H1 (cell line): Measurements from ENCODE around the gene WHAMM. TPM values are rescaled to one million over a fixed set of nuclear protein-coding genes. Genes with fewer than 3 reads are reported as not detected.

Experiments
- CTCF ChIA-PET: fragments of 300-600 bp; sonication (Branson Sonifier 250); formaldehyde crosslinking; loops from one replicate; lab custom pipeline; 2021; ENCODE audit not compliant: partially characterized antibody; lab: Charles Lee
- POLR2A ChIA-PET: fragments of 300-600 bp; sonication (Branson Sonifier 250); formaldehyde crosslinking; loops from one replicate; lab custom pipeline; 2021; ENCODE audit warnings: inconsistent platforms; ENCODE audit not compliant: partially characterized antibody; lab: Charles Lee
- DNase-seq, 2 experiments: peaks; one replicate each; pipeline versions ENCODE4 v3.0.0 to v3.0.0-alpha.2; 2010 to 2022; ENCODE audit warnings: low spot score in 2 of 2, low read depth in 1 of 2, mixed read lengths in 1 of 2
- FAIRE-seq: peaks from 2 replicates; lab custom pipeline; 2011; peaks lifted over from hg19 to GRCh38; lab: Jason Lieb, UNC
- H2AFZ ChIP-seq: 2 replicates; pipeline ENCODE4 v1.8.1; 2012; ENCODE audit warnings: low read length, inconsistent platforms
- H2AK5ac ChIP-seq: 2 replicates; pipeline ENCODE4 v1.6.1; 2013; ENCODE audit warnings: low read depth, low read length
- H2BK120ac ChIP-seq: replicated peaks from 2 replicates; pipeline ENCODE3; 2013; ENCODE audit warnings: low read depth, low read length, inconsistent platforms
- H2BK12ac ChIP-seq: 2 replicates; pipeline ENCODE4 v1.6.1; 2013; ENCODE audit warnings: low read depth, low read length
- H2BK15ac ChIP-seq: 2 replicates; pipeline ENCODE4 v1.6.1; 2013; ENCODE audit warnings: low read length
- H2BK20ac ChIP-seq: 2 replicates; pipeline ENCODE4 v1.6.1; 2013; ENCODE audit warnings: low read length
- H2BK5ac ChIP-seq: 2 replicates; pipeline ENCODE4 v1.6.1; 2013; ENCODE audit warnings: low read depth, low read length
- H3K14ac ChIP-seq: 2 replicates; pipeline ENCODE4 v1.6.1; 2013; ENCODE audit warnings: inconsistent platforms; ENCODE audit not compliant: insufficient read length
- H3K18ac ChIP-seq: 2 replicates; pipeline ENCODE4 v1.6.1; 2013; ENCODE audit warnings: low read length; ENCODE audit errors: extremely low read depth
- H3K23ac ChIP-seq: 2 replicates; pipeline ENCODE4 v1.6.1; 2013; ENCODE audit warnings: inconsistent platforms; ENCODE audit not compliant: insufficient read length
- H3K23me2 ChIP-seq: 2 replicates; pipeline ENCODE4 v1.6.1; 2013; ENCODE audit warnings: low read depth, low read length
- H3K27ac ChIP-seq: 2 replicates; pipeline ENCODE4 v1.6.1; 2011; ENCODE audit warnings: low read depth, low read length, inconsistent platforms
- H3K27me3 ChIP-seq, 4 experiments: replicated peaks in 1 of 4; 1 replicate in 1 of 4; 2 replicates in 3 of 4; pipeline versions ENCODE4 v1.6.1 to v1.8.1; 2011 to 2013; ENCODE audit warnings: low read length in 3 of 4, mild to moderate bottlenecking in 3 of 4, inconsistent platforms in 2 of 4, mixed read lengths in 2 of 4, moderate library complexity in 1 of 4; ENCODE audit not compliant: control insufficient read depth in 3 of 4, insufficient read depth in 3 of 4; ENCODE audit errors: extremely low read depth in 1 of 4
- H3K36me3 ChIP-seq, 4 experiments: 2 replicates each; pipeline versions ENCODE4 v1.6.1 to v1.8.1; 2011 to 2013; ENCODE audit warnings: mild to moderate bottlenecking in 4 of 4, low read length in 3 of 4, moderate library complexity in 2 of 4, control low read depth in 1 of 4, inconsistent platforms in 1 of 4; ENCODE audit not compliant: insufficient read depth in 4 of 4, control insufficient read depth in 2 of 4
- H3K4ac ChIP-seq: replicated peaks from 2 replicates; pipeline ENCODE3; 2013; ENCODE audit warnings: low read length, low read depth, mixed read lengths, inconsistent platforms; ENCODE audit not compliant: insufficient read length
- H3K4me1 ChIP-seq, 4 experiments: replicated peaks in 1 of 4; 1 replicate in 1 of 4; 2 replicates in 3 of 4; pipeline versions ENCODE4 v1.6.1 to v1.8.1; 2011 to 2013; ENCODE audit warnings: low read length in 3 of 4, inconsistent platforms in 2 of 4, mixed read lengths in 1 of 4; ENCODE audit not compliant: insufficient read depth in 4 of 4, control insufficient read depth in 3 of 4
- H3K4me2 ChIP-seq, 2 experiments: 2 replicates each; pipeline versions ENCODE4 v1.6.1 to v1.8.1; 2011 to 2013; ENCODE audit warnings: low read depth in 2 of 2, low read length in 2 of 2, control low read depth in 1 of 2, inconsistent platforms in 1 of 2, mild to moderate bottlenecking in 1 of 2; ENCODE audit not compliant: insufficient read depth in 1 of 2
- H3K4me3 ChIP-seq, 4 experiments: fragments of 200-600, 300-600 bp in 1 of 4; sonication (generic), shearing (Covaris generic), sonication (Bioruptor Twin) in 1 of 4; 2 replicates each; pipeline versions ENCODE4 v1.5.1 to v1.8.1; 2011 to 2016; ENCODE audit warnings: low read length in 4 of 4, low read depth in 3 of 4, control low read depth in 2 of 4, inconsistent platforms in 2 of 4, mild to moderate bottlenecking in 2 of 4, mixed read lengths in 1 of 4, moderate library complexity in 1 of 4; ENCODE audit not compliant: insufficient read depth in 2 of 4; ENCODE audit errors: extremely low read depth in 1 of 4
- H3K56ac ChIP-seq: replicated peaks from 2 replicates; pipeline ENCODE3; 2013; ENCODE audit warnings: low read depth, mild to moderate bottlenecking, mixed read lengths, low read length, inconsistent platforms; ENCODE audit not compliant: insufficient read length
- H3K79me1 ChIP-seq: 2 replicates; pipeline ENCODE4 v1.6.1; 2013; ENCODE audit warnings: low read depth, low read length, control low read depth
- H3K79me2 ChIP-seq, 2 experiments: 2 replicates each; pipeline versions ENCODE4 v1.6.1 to v1.8.1; 2012 to 2013; ENCODE audit warnings: low read length in 2 of 2, mild to moderate bottlenecking in 2 of 2, inconsistent platforms in 1 of 2; ENCODE audit not compliant: insufficient read depth in 2 of 2, control insufficient read depth in 1 of 2
- H3K9ac ChIP-seq, 4 experiments: replicated peaks in 1 of 4; 1 replicate in 1 of 4; 2 replicates in 3 of 4; pipeline versions ENCODE4 v1.6.1 to v1.8.1; 2011 to 2013; ENCODE audit warnings: low read depth in 3 of 4, low read length in 3 of 4, control low read depth in 2 of 4, mild to moderate bottlenecking in 2 of 4, moderate library complexity in 2 of 4, inconsistent platforms in 1 of 4; ENCODE audit errors: extremely low read depth in 1 of 4
- H3K9me3 ChIP-seq, 2 experiments: 2 replicates each; pipeline versions ENCODE4 v1.6.1 to v1.8.1; 2012 to 2013; ENCODE audit warnings: mild to moderate bottlenecking in 2 of 2, moderate library complexity in 2 of 2, control low read depth in 1 of 2, inconsistent platforms in 1 of 2, low read depth in 1 of 2, low read length in 1 of 2, mixed read lengths in 1 of 2; ENCODE audit not compliant: insufficient read depth in 2 of 2
- H4K20me1 ChIP-seq, 2 experiments: replicated peaks in 1 of 2; 2 replicates each; pipeline versions ENCODE3 to v1.8.1; 2011 to 2013; ENCODE audit warnings: inconsistent platforms in 2 of 2, low read length in 2 of 2, mild to moderate bottlenecking in 1 of 2; ENCODE audit not compliant: insufficient read depth in 2 of 2, control insufficient read depth in 1 of 2
- H4K5ac ChIP-seq: 2 replicates; pipeline ENCODE4 v1.6.1; 2013; ENCODE audit warnings: low read length, low read depth, mixed read lengths, inconsistent platforms; ENCODE audit not compliant: insufficient read length
- H4K8ac ChIP-seq: 2 replicates; pipeline ENCODE4 v1.8.0; 2013; ENCODE audit warnings: mild to moderate bottlenecking, moderate library complexity, low read length, inconsistent platforms; ENCODE audit not compliant: insufficient read depth; ENCODE audit errors: extremely low read depth
- H4K91ac ChIP-seq: replicated peaks from 2 replicates; pipeline ENCODE3; 2013; ENCODE audit warnings: low read length, mixed read lengths, inconsistent platforms; ENCODE audit not compliant: insufficient read length
- BRCA1 ChIP-seq: IDR thresholded peaks from 2 replicates; pipeline ENCODE4 v1.6.1; 2012; ENCODE audit warnings: low read depth, low read length, improper control_type of control experiment
- CBX5 ChIP-seq: fragments of 300-800, 300-1000 bp; sonication (generic); IDR thresholded peaks from 2 replicates; pipeline ENCODE4 v1.7.1; 2016; ENCODE audit warnings: antibody characterized with exemption, low read length, low read depth
- CBX8 ChIP-seq: fragments of 300-800, 300-1000 bp; sonication (generic); IDR thresholded peaks from 2 replicates; pipeline ENCODE4 v1.7.1; 2016; ENCODE audit warnings: low read depth, low read length, borderline replicate concordance
- CEBPB ChIP-seq: IDR thresholded peaks from 2 replicates; pipeline ENCODE4 v1.6.1; 2012; ENCODE audit warnings: low read depth, low read length
- CHD2 ChIP-seq: IDR thresholded peaks from 2 replicates; pipeline ENCODE4 v1.6.1; 2012; ENCODE audit warnings: low read length, improper control_type of control experiment
- CREB1 ChIP-seq: IDR thresholded peaks from 2 replicates; pipeline ENCODE4 v1.6.1; 2012; ENCODE audit warnings: inconsistent platforms
- EGR1 ChIP-seq: IDR thresholded peaks from 2 replicates; pipeline ENCODE4 v1.6.1; 2011; ENCODE audit warnings: low read depth, low read length, borderline replicate concordance
- FOSL1 ChIP-seq: IDR thresholded peaks from 2 replicates; pipeline ENCODE4 v1.6.1; 2011; ENCODE audit warnings: mild to moderate bottlenecking, low read depth, low read length, moderate library complexity; ENCODE audit not compliant: insufficient read depth
- KDM4A ChIP-seq: IDR thresholded peaks from one replicate; pipeline ENCODE4 v1.7.1; 2012; ENCODE audit warnings: low read depth, mild to moderate bottlenecking, moderate library complexity, low read length, inconsistent platforms; ENCODE audit not compliant: severe bottlenecking
- MAX ChIP-seq: IDR thresholded peaks from 2 replicates; pipeline ENCODE4 v1.6.1; 2012; ENCODE audit warnings: inconsistent platforms
- PHF8 ChIP-seq: fragments of 200-600 bp; sonication (generic); conservative IDR thresholded peaks from 2 replicates; pipeline ENCODE4 v1.7.1; 2012; ENCODE audit warnings: low read depth, mild to moderate bottlenecking, inconsistent platforms, low read length, moderate library complexity
- SIN3A ChIP-seq, 2 experiments: IDR thresholded peaks in 1 of 2; conservative IDR thresholded peaks in 1 of 2; 2 replicates each; pipeline ENCODE4 v1.6.1; 2011 to 2012; ENCODE audit warnings: low read length in 2 of 2, improper control_type of control experiment in 1 of 2, low read depth in 1 of 2, mild to moderate bottlenecking in 1 of 2
- SP4 ChIP-seq: IDR thresholded peaks from 2 replicates; pipeline ENCODE4 v1.6.1; 2012; ENCODE audit warnings: low read length, inconsistent platforms
- USF2 ChIP-seq: IDR thresholded peaks from 2 replicates; pipeline ENCODE4 v1.6.1; 2011; ENCODE audit warnings: low read length, improper control_type of control experiment
- WGBS, 2 experiments: shearing (Covaris generic) in 1 of 2; methylation state at CpG; one replicate each; pipeline versions ENCODE4 v1.1.6 to v1.1.7; 2013 to 2015; ENCODE audit warnings: low lambda C conversion rate in 2 of 2, mixed read lengths in 2 of 2, inconsistent platforms in 1 of 2, low coverage in 1 of 2, missing lambda C conversion rate in 1 of 2; ENCODE audit not compliant: insufficient replicate concordance in 2 of 2, insufficient coverage in 1 of 2, insufficient read length in 1 of 2; ENCODE audit errors: extremely low coverage in 1 of 2, missing lambda C conversion rate in 1 of 2; 5-methylcytosine and 5-hydroxymethylcytosine counted together
- polyA plus RNA-seq, 7 experiments: library from polyadenylated mRNA; depleted of rRNA in 3 of 7; stranded (reverse) in 5 of 7; unstranded in 2 of 7; fragments of >200 nt in 5 of 7; fragments of 200-250 nt in 2 of 7; gene quantifications; 1 replicate in 5 of 7; 2 replicates in 1 of 7; 4 replicates in 1 of 7; pipeline versions ENCODE4 v1.2.1 to v1.2.3, GENCODE V29; 2011 to 2013; ENCODE audit warnings: missing spikeins in 2 of 7, mixed read lengths in 2 of 7
- total RNA-seq: library from RNA; stranded (reverse); fragmentation: NEBNext Ultra II Directional; extraction: Animal tissue kit (Norgen Biotek cat#: 25700); gene quantifications from 2 replicates; pipeline ENCODE4 v1.2.1, GENCODE V29; 2021

WHAMM gene
- total and polyA plus RNA-seq, 2 of the 8 experiments (the other 6 are each of a cell fraction or from before 2014, with no cell fraction given), result 1.1 to 3.3 TPM

DNA sequence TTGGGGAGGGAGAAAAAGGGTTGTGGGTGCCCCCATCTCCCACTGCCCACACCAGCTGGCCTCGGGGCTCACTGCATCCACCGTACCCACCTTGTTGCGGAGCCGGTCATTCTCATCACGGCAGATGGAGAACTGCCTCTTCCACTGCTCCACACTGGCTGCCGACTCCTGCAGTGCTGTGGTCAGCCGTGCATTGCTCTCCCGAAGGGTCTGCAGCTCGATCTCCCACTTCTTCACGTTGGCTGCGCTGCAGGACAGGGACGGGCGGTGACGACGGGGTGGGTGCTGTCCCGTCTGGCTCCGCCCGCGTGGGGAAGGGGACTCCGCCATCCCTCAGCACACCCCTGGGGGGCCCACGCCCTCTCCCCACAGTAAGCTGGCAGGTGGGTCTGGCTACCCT, 45.1 kb downstream of the WHAMM start:
- POLR2A ChIA-PET, result interaction anchor here (1.0 kb wide), 1 partner anchor 17 kb away, joined by 3 read pairs; no protein-coding TSS in a partner anchor
- Histone ChIP-seq H3K9ac (no peak overlapping the region), H3K4ac (no peak overlapping the region), H2BK5ac (no peak overlapping the region), H3K23ac (no peak overlapping the region), H3K4me1 (peaks cover 0 to 6% (median 3%) of the 10 kb centered on the region in 4 experiments; a peak in 4 of 7 replicates), H2AFZ (no peak overlapping the region), H3K36me3 (no peaks in the 10 kb centered on the region), H3K56ac (no peak overlapping the region), H3K79me2 (no peaks in the 10 kb centered on the region), H4K91ac (no peak overlapping the region), H2BK12ac (no peak overlapping the region), H4K20me1 (peaks cover 0 to 1% of the 10 kb centered on the region in 2 experiments), H3K27ac (no peak overlapping the region), H3K4me2 (no peak overlapping the region), H2BK15ac (no peak overlapping the region), H2AK5ac (no peak overlapping the region), H3K14ac (no peak overlapping the region), H3K27me3 (no peaks in the 10 kb centered on the region), H3K4me3 (no peak overlapping the region), H2BK20ac (no peak overlapping the region), H3K18ac (no peak overlapping the region), H3K9me3 (no peaks in the 10 kb centered on the region), H3K23me2 (no peaks in the 10 kb centered on the region), H3K79me1 (no peaks in the 10 kb centered on the region), H2BK120ac (no peak overlapping the region), H4K5ac (no peak overlapping the region), H4K8ac (peak overlapping the region; percentile 28; the same call in 1 of the 2 replicates)
- FAIRE-seq (no peak), DNase-seq (no peak)
- CTCF ChIA-PET, result interaction anchor here (0.8 kb wide), 1 partner anchor 110 kb away, joined by 4 read pairs; no protein-coding TSS in a partner anchor
- 89% methylated on average over 20 of the region's 21 CpGs; no CpG with 5 or more reads in 1 of the 2 experiments for WGBS, 2 experiments
- TF ChIP-seq KDM4A (no peak), USF2 (no peak), CBX5 (no peak), CBX8 (no peak), EGR1 (no peak), BRCA1 (no peak), FOSL1 (no peak), MAX (no peak), CEBPB (no peak), SIN3A (conservative IDR thresholded peaks at IDR 0.05 in 1 of 2, IDR thresholded peaks at IDR 0.05 in 1 of 2; ENCODE audit: low read depth in 1 of 2, low read length in 2 of 2) (no peak), CHD2 (no peak), CREB1 (no peak), PHF8 (no peak), SP4 (no peak)
